Left renal pelvis (tissue), 4 donors: Measurements from ENCODE around the gene PRR20B. TPM values are rescaled to one million over a fixed set of nuclear protein-coding genes. Genes with fewer than 3 reads are reported as not detected.
"Not testable (repeated sequence)": the region's sequence is repeated elsewhere in the genome, so short reads cannot be mapped to it uniquely, and the experiment has no call there.

Experiments
- DNase-seq, 4 donors: peaks; one replicate each; pipeline ENCODE4 v3.0.0-alpha.2; 2013; ENCODE audit warnings: low read depth in 4 of 4, low spot score in 3 of 4
- polyA plus RNA-seq, 4 donors: library from polyadenylated mRNA; unstranded; fragments of 120-200 nt; gene quantifications; one replicate each; pipeline ENCODE4 v1.2.1, GENCODE V29; 2013; ENCODE audit not compliant: insufficient read length in 4 of 4

PRR20B gene
- not detected for polyA plus RNA-seq

GRCh38 chr13:57147188-57147587 is at the start of gene PRR20B:
TSS of gene PRR20B (plus strand) at chr13:57147488. CDS start at chr13:57147875, 387 bp downstream.
- DNase-seq = not testable (repeated sequence)

GRCh38 chr13:57114945-57115344 is 32.3 kb upstream of the PRR20B start:
- DNase-seq = no peak

- no peak for DNase-seq
Observed at GRCh38 chr13:57123681-57124080, 23.6 kb upstream of the PRR20B start.

GRCh38 chr13:57128909-57129308 is 18.4 kb upstream of the PRR20B start:
- no peak for DNase-seq

- no peak for DNase-seq
Observed at GRCh38 chr13:57136093-57136492, 11.2 kb upstream of the PRR20B start.

- no peak for DNase-seq
Observed at GRCh38 chr13:57137585-57137984, 9.7 kb upstream of the PRR20B start.

- no peak for DNase-seq
Observed at GRCh38 chr13:57138988-57139387, 8.3 kb upstream of the PRR20B start.

GRCh38 chr13:57139781-57140180 is 7.5 kb upstream of the PRR20B start:
- DNase-seq = not testable (repeated sequence)

GRCh38 chr13:57140235-57140968 is 6.9 kb upstream of the PRR20B start, which contains the start of gene PRR20A:
TSS of gene PRR20A (plus strand) at chr13:57140918. CDS start at chr13:57141305, 387 bp downstream.
- DNase-seq = not testable (repeated sequence)

- DNase-seq = not testable (repeated sequence)
Observed at GRCh38 chr13:57148106-57148505, 818 bp downstream of the PRR20B start.

GRCh38 chr13:57153761-57154160 is 6.5 kb downstream of the PRR20B start, which contains the start of gene PRR20C:
TSS of gene PRR20C (plus strand) at chr13:57154061. CDS start at chr13:57154448, 387 bp downstream.
- not testable (repeated sequence) for DNase-seq

GRCh38 chr13:57160332-57160731 is 13.0 kb downstream of the PRR20B start, which contains the start of gene PRR20D:
TSS of gene PRR20D (plus strand) at chr13:57160632. CDS start at chr13:57161019, 387 bp downstream.
- not testable (repeated sequence) for DNase-seq

- not testable (repeated sequence) for DNase-seq
Observed at GRCh38 chr13:57166897-57167296, 19.6 kb downstream of the PRR20B start, which contains the start of gene PRR20E. TSS of gene PRR20E (plus strand) at chr13:57167197. CDS start at chr13:57167584, 387 bp downstream.

- no peak for DNase-seq
Observed at GRCh38 chr13:57191667-57192066, 44.4 kb downstream of the PRR20B start.

Other genes with a start within 250 kb of the PRR20B start
- not detected for gene PRR20A, start 6.6 kb upstream of the PRR20B start, polyA plus RNA-seq
- not detected for gene PRR20C, start 6.6 kb downstream of the PRR20B start, polyA plus RNA-seq
- not detected for gene PRR20D, start 13.1 kb downstream of the PRR20B start, polyA plus RNA-seq
- gene PRR20E, start 19.7 kb downstream of the PRR20B start, polyA plus RNA-seq = not detected